Measurements from ENCODE around the gene H1-8. TPM values are rescaled to one million over a fixed set of nuclear protein-coding genes. Genes with fewer than 3 reads are reported as not detected.
A peak's percentile ranks its signal among the peaks of the same experiment; 100 is the strongest.

The H1-8 gene
- polyA plus RNA-seq, 1 experiment, result not detected

DNA sequence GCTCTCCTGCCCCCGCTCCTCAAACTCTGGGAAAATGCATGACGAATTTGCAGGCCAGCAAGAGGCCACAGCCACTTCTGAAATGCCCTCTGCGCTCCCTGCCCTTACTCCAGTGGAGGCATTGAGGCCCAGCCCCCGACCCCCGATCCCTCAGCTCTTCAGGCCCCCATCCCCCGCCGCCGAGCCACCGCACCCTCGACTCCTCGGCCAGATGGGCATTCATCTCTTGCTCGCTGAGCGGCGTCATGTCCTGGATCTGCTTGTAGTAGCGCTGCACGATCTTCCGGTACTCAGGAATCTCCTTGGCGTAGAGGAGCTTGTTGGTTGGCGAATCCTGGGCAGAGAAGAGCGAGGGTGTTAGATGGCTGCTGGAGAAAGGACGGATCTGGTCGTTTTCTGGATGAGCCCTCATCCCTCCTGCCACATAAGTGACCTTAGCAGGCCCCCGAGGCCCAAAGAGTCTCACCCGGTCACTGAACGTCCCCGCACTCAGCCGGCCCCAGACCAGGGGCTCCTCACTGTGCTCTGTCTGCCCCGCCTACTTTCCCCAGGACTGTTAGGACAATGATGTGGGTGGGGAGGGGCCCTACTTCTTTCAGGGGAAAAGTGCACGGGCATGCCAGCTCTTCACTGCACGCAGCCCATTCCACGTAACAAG is 14.0 kb downstream of the H1-8 start:
- CTCF ChIA-PET, result interaction anchor here (2.9 kb wide), 1 partner anchor 67 kb away, joined by 6 read pairs; no protein-coding TSS in a partner anchor
- Histone ChIP-seq H3K4me3 (ENCODE audit: low read depth, low read length) (no peak overlapping the region), H3K27ac (ENCODE audit: low read depth, low read length) (no peak overlapping the region), H3K27me3 (ENCODE audit: control insufficient read depth, insufficient read depth, low read length) (no peaks in the 10 kb centered on the region), H3K9me3 (ENCODE audit: control insufficient read depth, insufficient read depth, low read length) (no peaks in the 10 kb centered on the region; the same call in 1 of the 2 replicates)
- POLR2A ChIA-PET, result no interaction called here
- TF ChIP-seq, protein P1, sequence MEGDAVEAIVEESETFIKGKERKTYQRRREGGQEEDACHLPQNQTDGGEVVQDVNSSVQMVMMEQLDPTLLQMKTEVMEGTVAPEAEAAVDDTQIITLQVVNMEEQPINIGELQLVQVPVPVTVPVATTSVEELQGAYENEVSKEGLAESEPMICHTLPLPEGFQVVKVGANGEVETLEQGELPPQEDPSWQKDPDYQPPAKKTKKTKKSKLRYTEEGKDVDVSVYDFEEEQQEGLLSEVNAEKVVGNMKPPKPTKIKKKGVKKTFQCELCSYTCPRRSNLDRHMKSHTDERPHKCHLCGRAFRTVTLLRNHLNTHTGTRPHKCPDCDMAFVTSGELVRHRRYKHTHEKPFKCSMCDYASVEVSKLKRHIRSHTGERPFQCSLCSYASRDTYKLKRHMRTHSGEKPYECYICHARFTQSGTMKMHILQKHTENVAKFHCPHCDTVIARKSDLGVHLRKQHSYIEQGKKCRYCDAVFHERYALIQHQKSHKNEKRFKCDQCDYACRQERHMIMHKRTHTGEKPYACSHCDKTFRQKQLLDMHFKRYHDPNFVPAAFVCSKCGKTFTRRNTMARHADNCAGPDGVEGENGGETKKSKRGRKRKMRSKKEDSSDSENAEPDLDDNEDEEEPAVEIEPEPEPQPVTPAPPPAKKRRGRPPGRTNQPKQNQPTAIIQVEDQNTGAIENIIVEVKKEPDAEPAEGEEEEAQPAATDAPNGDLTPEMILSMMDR (IDR thresholded peaks at IDR 0.05; ENCODE audit: low read depth, low read length), result no peak
- DNase-seq (ENCODE audit: low read depth, low spot score), result no peak

DNA sequence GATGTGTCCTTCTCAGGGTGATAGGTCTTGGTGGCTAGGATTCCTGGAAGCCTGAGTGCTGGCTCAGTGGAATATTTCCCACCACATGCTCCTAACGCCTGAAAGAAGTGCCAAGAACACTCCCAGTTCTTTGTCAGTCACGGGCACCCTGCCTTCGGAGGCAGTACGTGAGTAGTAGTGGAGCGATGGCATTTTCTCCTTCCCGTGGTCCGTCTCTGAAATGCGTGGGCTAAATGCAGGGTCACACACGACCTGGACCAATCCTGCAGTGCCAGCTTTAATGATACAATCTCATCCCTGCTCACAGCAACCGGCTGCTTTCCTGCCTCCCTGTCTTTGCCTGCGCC is 14.5 kb downstream of the H1-8 start:
- DNase-seq (ENCODE audit: low read depth, low spot score), result no peak
- ChIA-PET POLR2A (no interaction called here), CTCF (interaction anchor here (0.5 kb wide), 1 partner anchor 181 kb away, joined by 5 read pairs; no protein-coding TSS in a partner anchor)
- Histone ChIP-seq H3K27me3 (ENCODE audit: control insufficient read depth, insufficient read depth, low read length) (no peaks in the 10 kb centered on the region), H3K4me3 (ENCODE audit: low read depth, low read length) (no peak overlapping the region), H3K9me3 (ENCODE audit: control insufficient read depth, insufficient read depth, low read length) (no peaks in the 10 kb centered on the region; the same call in 1 of the 2 replicates), H3K27ac (ENCODE audit: low read depth, low read length) (no peak overlapping the region)
- TF ChIP-seq, protein P1 (IDR thresholded peaks at IDR 0.05; ENCODE audit: low read depth, low read length), result no peak

DNA sequence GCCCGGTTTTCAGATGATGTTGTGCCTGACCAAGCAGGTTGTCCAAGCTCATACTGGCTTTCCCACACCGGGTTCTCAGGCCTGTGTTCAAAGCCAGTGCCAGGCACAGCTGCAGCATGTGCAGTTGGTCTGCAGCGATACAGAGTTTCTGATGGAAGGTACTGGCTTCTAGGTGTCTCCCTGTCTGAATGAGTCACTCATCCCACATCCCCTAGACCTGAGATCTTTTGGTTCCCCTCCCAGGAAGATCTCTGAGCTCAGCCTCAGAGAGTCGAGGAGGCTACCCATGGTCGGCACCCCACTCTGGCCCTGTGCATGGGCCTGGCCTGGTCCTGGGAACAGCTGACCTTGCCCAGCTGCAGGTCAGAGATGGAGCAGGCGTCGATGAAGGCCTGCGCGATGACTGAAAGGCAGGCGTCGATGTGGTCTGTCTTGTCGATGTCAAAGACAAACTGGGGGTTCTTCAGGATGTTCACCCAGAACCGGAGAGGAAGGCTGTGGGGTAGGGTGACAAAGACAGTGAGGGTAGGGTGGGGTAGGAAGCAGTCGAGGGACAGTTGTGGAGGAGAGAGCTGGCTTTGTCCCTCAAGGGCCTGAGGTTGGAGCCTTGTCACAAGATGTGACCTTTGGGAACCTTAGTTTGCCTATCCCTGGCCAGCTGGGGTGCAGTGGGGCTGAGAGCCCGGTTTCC is 15.3 kb downstream of the H1-8 start:
- ChIA-PET POLR2A (interaction anchor here (1.2 to 2.9 kb wide), 2 partner anchors 39 to 64 kb away, joined by 3 to 12 read pairs; no protein-coding TSS in a partner anchor), CTCF (interaction anchor here (0.5 to 1.4 kb wide), 2 partner anchors 68 to 182 kb away, joined by 5 to 7 read pairs; no protein-coding TSS in a partner anchor)
- TF ChIP-seq, protein P1 (IDR thresholded peaks at IDR 0.05; ENCODE audit: low read depth, low read length), result no peak
- Histone ChIP-seq H3K4me3 (ENCODE audit: low read depth, low read length) (no peak overlapping the region), H3K27ac (ENCODE audit: low read depth, low read length) (peak overlapping the region; percentile 39), H3K27me3 (ENCODE audit: control insufficient read depth, insufficient read depth, low read length) (no peaks in the 10 kb centered on the region), H3K9me3 (ENCODE audit: control insufficient read depth, insufficient read depth, low read length) (no peaks in the 10 kb centered on the region; the same call in 1 of the 2 replicates)
- DNase-seq (ENCODE audit: low read depth, low spot score), result no peak

DNA sequence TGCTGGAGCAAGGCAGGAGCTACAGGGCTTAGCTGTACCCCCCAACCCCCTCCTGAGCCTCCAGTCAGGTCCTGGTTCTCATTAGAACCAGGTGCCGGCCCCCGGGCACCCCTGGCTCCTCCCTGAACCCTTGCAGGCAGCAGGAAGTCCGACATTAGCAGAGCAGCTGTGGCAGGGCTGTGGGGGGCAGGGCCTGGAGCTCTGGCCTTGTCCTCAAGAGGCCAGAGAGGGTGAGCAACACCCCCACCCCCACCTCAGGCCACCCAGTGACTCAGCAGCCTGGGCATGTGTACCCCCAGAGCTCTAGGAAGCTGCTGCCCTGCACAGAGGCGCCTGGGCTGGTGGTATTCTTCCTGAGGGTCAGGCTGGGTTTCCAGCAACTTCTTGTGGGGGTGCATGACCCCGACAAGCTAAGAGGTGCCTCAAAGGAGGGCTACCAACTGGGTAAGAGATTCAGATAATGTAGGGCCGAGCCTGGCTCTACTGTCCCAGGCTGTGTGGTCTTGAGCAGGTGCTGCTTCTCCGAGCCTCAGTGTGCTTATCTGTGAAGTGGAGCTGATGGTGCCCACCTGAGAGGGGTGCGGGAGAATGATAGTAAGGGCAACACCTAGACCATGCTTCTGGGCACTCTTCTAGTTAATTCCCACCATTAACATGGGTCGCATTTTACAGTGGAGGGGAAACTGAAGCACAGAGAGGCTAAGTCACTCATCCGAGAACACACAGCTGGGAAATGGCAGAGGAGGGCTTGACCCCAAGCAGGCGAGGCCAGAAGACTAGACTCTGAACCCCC is 16.0 kb downstream of the H1-8 start:
- Histone ChIP-seq H3K27ac (ENCODE audit: low read depth, low read length) (peak overlapping the region; percentile 61), H3K9me3 (ENCODE audit: control insufficient read depth, insufficient read depth, low read length) (no peaks in the 10 kb centered on the region; the same call in 1 of the 2 replicates), H3K27me3 (ENCODE audit: control insufficient read depth, insufficient read depth, low read length) (no peaks in the 10 kb centered on the region), H3K4me3 (ENCODE audit: low read depth, low read length) (no peak overlapping the region)
- ChIA-PET CTCF (interaction anchor here (1.4 kb wide), 1 partner anchor 69 kb away, joined by 7 read pairs; no protein-coding TSS in a partner anchor), POLR2A (interaction anchor here (0.6 to 2.9 kb wide), 3 partner anchors 38 to 69 kb away, joined by 3 to 12 read pairs (median 4); no protein-coding TSS in a partner anchor)
- peak; percentile 32 for DNase-seq (ENCODE audit: low read depth, low spot score)
- TF ChIP-seq, protein P1 (IDR thresholded peaks at IDR 0.05; ENCODE audit: low read depth, low read length), result no peak
